Measurements from ENCODE around the gene PRKD1. TPM values are rescaled to one million over a fixed set of nuclear protein-coding genes. Genes with fewer than 3 reads are reported as not detected.

Gene PRKD1
- total and polyA plus RNA-seq, 10 of the 15 experiments (the other 5 are each of a cell fraction or from before 2014, with no cell fraction given): 0.02 to 0.56 TPM; not detected in 8

DNA sequence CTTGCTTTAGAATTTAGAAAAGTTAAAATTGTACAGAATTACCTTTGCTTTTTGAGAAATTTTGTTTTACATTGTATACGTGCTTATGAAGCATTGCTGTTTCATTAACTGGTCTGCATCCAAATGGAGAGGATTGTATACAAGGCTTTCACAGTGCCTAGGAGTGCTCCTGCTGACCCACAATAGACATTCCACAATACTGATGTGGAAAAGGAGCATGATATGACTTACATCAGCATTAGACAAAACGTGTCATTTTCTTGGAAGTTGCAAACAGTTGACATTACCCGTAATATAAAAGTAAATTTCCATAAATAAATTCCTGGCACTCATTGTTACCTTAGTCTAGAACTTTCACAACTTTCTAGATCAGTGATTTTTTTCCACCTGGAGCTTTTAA, 1.9 kb downstream of the PRKD1 start (continued):
- TF ChIP-seq, protein P1, sequence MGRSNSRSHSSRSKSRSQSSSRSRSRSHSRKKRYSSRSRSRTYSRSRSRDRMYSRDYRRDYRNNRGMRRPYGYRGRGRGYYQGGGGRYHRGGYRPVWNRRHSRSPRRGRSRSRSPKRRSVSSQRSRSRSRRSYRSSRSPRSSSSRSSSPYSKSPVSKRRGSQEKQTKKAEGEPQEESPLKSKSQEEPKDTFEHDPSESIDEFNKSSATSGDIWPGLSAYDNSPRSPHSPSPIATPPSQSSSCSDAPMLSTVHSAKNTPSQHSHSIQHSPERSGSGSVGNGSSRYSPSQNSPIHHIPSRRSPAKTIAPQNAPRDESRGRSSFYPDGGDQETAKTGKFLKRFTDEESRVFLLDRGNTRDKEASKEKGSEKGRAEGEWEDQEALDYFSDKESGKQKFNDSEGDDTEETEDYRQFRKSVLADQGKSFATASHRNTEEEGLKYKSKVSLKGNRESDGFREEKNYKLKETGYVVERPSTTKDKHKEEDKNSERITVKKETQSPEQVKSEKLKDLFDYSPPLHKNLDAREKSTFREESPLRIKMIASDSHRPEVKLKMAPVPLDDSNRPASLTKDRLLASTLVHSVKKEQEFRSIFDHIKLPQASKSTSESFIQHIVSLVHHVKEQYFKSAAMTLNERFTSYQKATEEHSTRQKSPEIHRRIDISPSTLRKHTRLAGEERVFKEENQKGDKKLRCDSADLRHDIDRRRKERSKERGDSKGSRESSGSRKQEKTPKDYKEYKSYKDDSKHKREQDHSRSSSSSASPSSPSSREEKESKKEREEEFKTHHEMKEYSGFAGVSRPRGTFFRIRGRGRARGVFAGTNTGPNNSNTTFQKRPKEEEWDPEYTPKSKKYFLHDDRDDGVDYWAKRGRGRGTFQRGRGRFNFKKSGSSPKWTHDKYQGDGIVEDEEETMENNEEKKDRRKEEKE (IDR thresholded peaks at IDR 0.05): no peak

GRCh38 chr14:29925101-29925722, 2.4 kb downstream of the PRKD1 start:
- Histone ChIP-seq H4K20me1 (ENCODE audit: control insufficient read depth, insufficient read depth) (no peaks in the 10 kb centered on the region), H3K79me2 (ENCODE audit: control insufficient read depth, insufficient read depth, low read length) (no peaks in the 10 kb centered on the region), H3K36me3 (ENCODE audit: control insufficient read depth in 2 of 2, insufficient read depth in 2 of 2, low read length in 1 of 2) (no peaks in the 10 kb centered on the region), H3K9me3 (replicated peaks; ENCODE audit: control insufficient read depth, insufficient read depth, low read length) (no peaks in the 10 kb centered on the region; the same call in 2 of the 3 replicates), H2AFZ (ENCODE audit: control insufficient read depth, low read depth, low read length) (no peak overlapping the region), H3K4me2 (ENCODE audit: control insufficient read depth, insufficient read depth) (no peak overlapping the region), H3K9ac (ENCODE audit: control insufficient read depth, insufficient read depth, low read length) (no peak overlapping the region), H3K27ac (ENCODE audit: control insufficient read depth, insufficient read depth) (no peak overlapping the region), H3K4me3 (no peak overlapping the region), H3K4me1 (ENCODE audit: control insufficient read depth, insufficient read depth, low read length) (no peaks in the 10 kb centered on the region), H3K27me3 (replicated peaks in 1 of 2; ENCODE audit: control insufficient read depth in 2 of 2, insufficient read depth in 2 of 2, low read length in 1 of 2) (peaks cover 0 to 3% of the 10 kb centered on the region in 2 experiments; a peak in 1 of 4 replicates)
- no TSS peak for BruUV-seq (replicated peaks)
- ChIA-PET SMC1A (ENCODE audit: uncharacterized antibody, unreplicated experiment) (no interaction called here), RAD21 (ENCODE audit: unreplicated experiment) (no interaction called here), POLR2A (no interaction called here), CTCF (no interaction called here)
- ATAC-seq (no peak), FAIRE-seq (no peak), DNase-seq (ENCODE audit: low read depth, low spot score) (no peak)
- intact Hi-C loops (cut with micrococcal nuclease; ENCODE audit: unreplicated experiment) (no loop called here), in situ Hi-C loops (cut with MboI) (no loop called here)
- no peak for TF ChIP-seq STAT3 (IDR thresholded peaks at IDR 0.05; ENCODE audit: low read depth, low read length)
- no peak for TF ChIP-seq KLF5 (IDR thresholded peaks at IDR 0.05; ENCODE audit: partially characterized antibody)
- no peak for TF ChIP-seq SIX5 (IDR thresholded peaks at IDR 0.05; ENCODE audit: low read depth, low read length, severe bottlenecking)
- no peak for TF ChIP-seq SIN3A (IDR thresholded peaks at IDR 0.05; ENCODE audit: low read depth, low read length)
- TF ChIP-seq RAD51 (IDR thresholded peaks at IDR 0.05): no peak
- WGBS (ENCODE audit: insufficient coverage, insufficient replicate concordance, low lambda C conversion rate, missing lambda C conversion rate): 23% methylated on average over 5 of the region's 5 CpGs
